A549 (cell line): ENCODE measurements around the gene LITAFD. TPM values are rescaled to one million over a fixed set of nuclear protein-coding genes. Genes with fewer than 3 reads are reported as not detected.

Experiments
- ATAC-seq, 2 experiments: fragments of 200-7000 bp in 1 of 2; fragments of >200 bp in 1 of 2; cut with Nextera tagmentation in 1 of 2; cut with Tn5 transposase in 1 of 2; 3 replicates each; pipeline versions ENCODE4 v1.8.0 to v1.9.1; 2018 to 2020; ENCODE audit warnings: mild to moderate bottlenecking in 1 of 2, moderate library complexity in 1 of 2
- CTCF ChIA-PET: fragments of 300-600 bp; sonication (Branson Sonifier 250); formaldehyde crosslinking; extraction: SDS; loops from one replicate; lab custom pipeline; 2021; ENCODE audit warnings: antibody characterized with exemption, inconsistent platforms; lab: Yijun Ruan, JAX
- POLR2A ChIA-PET: fragments of 350-600 bp; formaldehyde crosslinking; extraction: SDS; loops from one replicate; lab custom pipeline; 2021; ENCODE audit warnings: antibody characterized with exemption, inconsistent platforms; lab: Yijun Ruan, JAX
- DNase-seq, 2 experiments: peaks; one replicate each; pipeline versions ENCODE4 v3.0.0 to v3.0.0-alpha.2; 2011 to 2016; ENCODE audit warnings: low read depth in 1 of 2, low spot score in 1 of 2
- FAIRE-seq: peaks from 2 replicates; lab custom pipeline; 2011; peaks lifted over from hg19 to GRCh38; lab: Jason Lieb, UNC
- H3K27ac ChIP-seq, 2 experiments: fragments of >200 bp; sonication (Bioruptor Twin); formaldehyde crosslinking; 3 replicates each; pipeline ENCODE4 v1.5.1; 2016 to 2017
- H3K4me1 ChIP-seq: fragments of >200 bp; sonication (Bioruptor Twin); formaldehyde crosslinking; 3 replicates; pipeline ENCODE4 v1.6.1; 2016
- H3K4me2 ChIP-seq: fragments of >200 bp; sonication (Bioruptor Twin); formaldehyde crosslinking; 3 replicates; pipeline ENCODE4 v1.6.1; 2016
- H3K4me3 ChIP-seq: fragments of >200 bp; sonication (Bioruptor Twin); formaldehyde crosslinking; 3 replicates; pipeline ENCODE4 v1.5.1; 2016
- H3K9me3 ChIP-seq: fragments of >200 bp; sonication (Bioruptor Twin); formaldehyde crosslinking; 3 replicates; pipeline ENCODE4 v1.6.1; 2016
- BHLHE40 ChIP-seq: IDR thresholded peaks from 2 replicates; pipeline ENCODE4 v1.6.1; 2012; ENCODE audit warnings: low read depth, low read length, inconsistent platforms
- CBX2 ChIP-seq: fragments of 200-600 bp; sonication (generic); IDR thresholded peaks from 2 replicates; pipeline ENCODE4 v1.6.1; 2016; ENCODE audit warnings: low read depth, mild to moderate bottlenecking, borderline replicate concordance
- CEBPB ChIP-seq, 2 experiments: fragments of >200 bp in 1 of 2; sonication (Bioruptor Twin) in 1 of 2; formaldehyde crosslinking in 1 of 2; IDR thresholded peaks; 2 replicates each; pipeline ENCODE4 v1.6.1; 2012 to 2016
- CTCF ChIP-seq: fragments of >200 bp; sonication (Bioruptor Twin); formaldehyde crosslinking; IDR thresholded peaks from 3 replicates; pipeline ENCODE4 v1.5.1; 2016
- E2F6 ChIP-seq: IDR thresholded peaks from 2 replicates; pipeline ENCODE4 v1.6.1; 2012; ENCODE audit warnings: low read depth, borderline replicate concordance
- EHF ChIP-seq: fragments of 250-450 bp; sonication (Bioruptor Pico); IDR thresholded peaks from 2 replicates; pipeline ENCODE4 v1.5.0; 2020; ENCODE audit warnings: mild to moderate bottlenecking
- FOSL2 ChIP-seq, 2 experiments: fragments of 450-650 bp in 1 of 2; fragments of >200 bp in 1 of 2; sonication (Bioruptor Twin) in 1 of 2; formaldehyde crosslinking; IDR thresholded peaks; 2 replicates each; pipeline versions ENCODE4 v1.5.0 to v1.6.1; 2016 to 2020; ENCODE audit warnings: mild to moderate bottlenecking in 1 of 2, moderate library complexity in 1 of 2
- HDAC2 ChIP-seq: fragments of 200-600 bp; sonication (generic); IDR thresholded peaks from 2 replicates; pipeline ENCODE4 v1.6.1; 2016
- HOXB13 ChIP-seq: fragments of 250-450 bp; sonication (Bioruptor Pico); IDR thresholded peaks from 2 replicates; pipeline ENCODE4 v1.5.0; 2020; ENCODE audit warnings: low read depth, mild to moderate bottlenecking, moderate library complexity
- MAFK ChIP-seq: fragments of 450-650 bp; IDR thresholded peaks from 2 replicates; pipeline ENCODE4 v1.6.1; 2014; ENCODE audit not compliant: partially characterized antibody
- MAX ChIP-seq: IDR thresholded peaks from 2 replicates; pipeline ENCODE4 v1.6.1; 2012
- NPAS2 ChIP-seq: fragments of 250-450 bp; sonication (Bioruptor Pico); IDR thresholded peaks from 2 replicates; pipeline ENCODE4 v1.8.0; 2022; ENCODE audit warnings: mild to moderate bottlenecking, moderate library complexity, borderline replicate concordance
- POLR2A ChIP-seq: IDR thresholded peaks from 2 replicates; pipeline ENCODE4 v1.6.1; 2012; ENCODE audit warnings: mild to moderate bottlenecking, low read length
- POLR2AphosphoS2 ChIP-seq: conservative IDR thresholded peaks from 2 replicates; pipeline ENCODE4 v1.6.1; 2012; ENCODE audit warnings: low read length, improper control_type of control experiment, inconsistent platforms
- RFX5 ChIP-seq: fragments of 450-650 bp; IDR thresholded peaks from 2 replicates; pipeline ENCODE4 v1.7.1; 2014; ENCODE audit warnings: antibody characterized with exemption, mild to moderate bottlenecking, moderate library complexity
- TFCP2L1 ChIP-seq: fragments of 250-450 bp; sonication (Bioruptor Pico); IDR thresholded peaks from 2 replicates; pipeline ENCODE4 v1.5.0; 2021; ENCODE audit warnings: mild to moderate bottlenecking
- ZNF302 ChIP-seq: fragments of 250-450 bp; sonication (Bioruptor Pico); IDR thresholded peaks from 2 replicates; pipeline ENCODE4 v1.9.0; 2021; ENCODE audit warnings: inconsistent platforms, mild to moderate bottlenecking, moderate library complexity
- WGBS: methylation state at CpG from one replicate; pipeline ENCODE4 v1.1.6; 2017; ENCODE audit errors: missing lambda C conversion rate; 5-methylcytosine and 5-hydroxymethylcytosine counted together
- polyA plus RNA-seq, 4 experiments: library from polyadenylated mRNA; depleted of rRNA in 3 of 4; stranded (reverse); fragments of >200 nt; fragmentation: RNase III in 1 of 4; extraction: RNeasy Plus Mini Kit Qiagen cat#74134 plus additional on column Dnase treatment in 1 of 4; gene quantifications; 2 replicates in 3 of 4; 3 replicates in 1 of 4; pipeline ENCODE4 v1.2.3, GENCODE V29; 2011 to 2017
- TF ChIP-seq, protein P1 (sequence below): IDR thresholded peaks from 2 replicates; pipeline ENCODE4 v1.6.1; 2012
- TF ChIP-seq, protein P2 (sequence below): fragments of 250-450 bp; sonication (Bioruptor Pico); IDR thresholded peaks from 2 replicates; pipeline ENCODE4 v1.5.0; 2020; ENCODE audit warnings: low read depth, mild to moderate bottlenecking, moderate library complexity
- TF ChIP-seq, protein P3 (sequence below): fragments of 150-350 bp; IDR thresholded peaks from 2 replicates; pipeline ENCODE4 v1.6.1; 2014; ENCODE audit warnings: low read depth, mild to moderate bottlenecking, low read length

The LITAFD gene
- polyA plus RNA-seq, 2 of the 4 experiments (the other 2 are of a cell fraction), result not detected

DNA sequence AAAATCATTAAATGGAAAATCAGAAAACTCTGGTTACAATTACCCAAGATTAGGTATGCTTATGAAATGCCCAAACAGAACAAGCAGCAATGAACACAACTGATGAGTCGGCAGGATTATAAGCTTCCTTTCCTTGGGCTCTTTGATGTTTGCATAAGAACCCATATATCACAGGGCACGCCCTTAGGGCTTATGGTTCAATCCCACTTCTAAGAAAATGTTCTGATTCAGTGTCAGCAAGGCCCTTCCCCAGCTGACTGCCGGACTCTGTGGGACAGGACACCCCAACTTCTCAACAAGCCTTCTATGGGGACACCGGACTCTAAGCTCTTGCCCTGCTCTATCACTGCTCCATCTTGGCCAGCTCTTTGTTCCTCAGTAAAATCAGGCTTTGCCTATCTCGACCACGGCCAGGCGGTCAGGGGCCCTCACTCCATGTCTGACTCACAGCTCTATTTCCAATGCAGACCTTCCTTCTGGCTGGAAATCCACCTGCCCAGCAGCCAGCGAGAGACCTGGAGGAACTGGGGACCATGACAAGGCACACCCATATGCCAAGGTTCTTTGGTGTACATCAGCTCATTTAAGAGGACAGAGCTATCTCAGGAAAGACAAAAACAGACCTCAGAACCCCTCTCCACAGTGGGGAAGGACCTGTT lies 26.8 kb downstream of the LITAFD start:
- CTCF ChIA-PET, result interaction anchor here (0.6 to 1.5 kb wide), 6 partner anchors 19 to 340 kb away, joined by 3 to 6 read pairs (median 4); no protein-coding TSS in a partner anchor
- Histone ChIP-seq H3K4me3 (no peak overlapping the region), H3K4me1 (peaks cover 6% of the 10 kb centered on the region; the same call in 1 of the 3 replicates), H3K4me2 (no peak overlapping the region), H3K27ac (0 out of 6 replicates have a peak overlapping the region, but pooled peaks of 1 of the 2 experiments have one; percentile 3), H3K9me3 (no peaks in the 10 kb centered on the region)
- 88% methylated on average over 8 of the region's 8 CpGs for WGBS
- DNase-seq (no peak), ATAC-seq (no peak), FAIRE-seq (no peak)
- no peak for TF ChIP-seq EHF (CRISPR knock-in tag)
- TF ChIP-seq TFCP2L1, result no peak
- no peak for TF ChIP-seq NPAS2 (CRISPR knock-in tag)
- peak; percentile 89 for TF ChIP-seq MAFK
- TF ChIP-seq ZNF302, result no peak
- TF ChIP-seq CBX2, result no peak
- POLR2A ChIA-PET, result no interaction called here

- DNase-seq (no peak), ATAC-seq (no peak), FAIRE-seq (no peak)
- no peak overlapping the region for H3K27ac ChIP-seq
- 86% methylated on average over 1 of the region's 1 CpG for WGBS
- no peak overlapping the region for H3K4me2 ChIP-seq
- H3K9me3 ChIP-seq, result no peaks in the 10 kb centered on the region
- POLR2A ChIA-PET, result no interaction called here
- H3K4me1 ChIP-seq, result peaks cover 6% of the 10 kb centered on the region; the same call in 1 of the 3 replicates
- no peak overlapping the region for H3K4me3 ChIP-seq
- no peak for TF ChIP-seq RFX5
- no peak for TF ChIP-seq POLR2AphosphoS2
- TF ChIP-seq, protein P1, sequence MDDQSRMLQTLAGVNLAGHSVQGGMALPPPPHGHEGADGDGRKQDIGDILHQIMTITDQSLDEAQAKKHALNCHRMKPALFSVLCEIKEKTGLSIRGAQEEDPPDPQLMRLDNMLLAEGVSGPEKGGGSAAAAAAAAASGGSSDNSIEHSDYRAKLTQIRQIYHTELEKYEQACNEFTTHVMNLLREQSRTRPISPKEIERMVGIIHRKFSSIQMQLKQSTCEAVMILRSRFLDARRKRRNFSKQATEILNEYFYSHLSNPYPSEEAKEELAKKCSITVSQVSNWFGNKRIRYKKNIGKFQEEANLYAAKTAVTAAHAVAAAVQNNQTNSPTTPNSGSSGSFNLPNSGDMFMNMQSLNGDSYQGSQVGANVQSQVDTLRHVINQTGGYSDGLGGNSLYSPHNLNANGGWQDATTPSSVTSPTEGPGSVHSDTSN, result no peak
- TF ChIP-seq CTCF, result no peak
- TF ChIP-seq HDAC2, result no peak
- TF ChIP-seq MAX, result no peak
- TF ChIP-seq BHLHE40, result no peak
- no peak for TF ChIP-seq CBX2
- no peak for TF ChIP-seq CEBPB (IDR thresholded peaks at IDR 0.05)
- TF ChIP-seq, protein P2, sequence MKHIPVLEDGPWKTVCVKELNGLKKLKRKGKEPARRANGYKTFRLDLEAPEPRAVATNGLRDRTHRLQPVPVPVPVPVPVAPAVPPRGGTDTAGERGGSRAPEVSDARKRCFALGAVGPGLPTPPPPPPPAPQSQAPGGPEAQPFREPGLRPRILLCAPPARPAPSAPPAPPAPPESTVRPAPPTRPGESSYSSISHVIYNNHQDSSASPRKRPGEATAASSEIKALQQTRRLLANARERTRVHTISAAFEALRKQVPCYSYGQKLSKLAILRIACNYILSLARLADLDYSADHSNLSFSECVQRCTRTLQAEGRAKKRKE, result no peak
- TF ChIP-seq, protein P3, sequence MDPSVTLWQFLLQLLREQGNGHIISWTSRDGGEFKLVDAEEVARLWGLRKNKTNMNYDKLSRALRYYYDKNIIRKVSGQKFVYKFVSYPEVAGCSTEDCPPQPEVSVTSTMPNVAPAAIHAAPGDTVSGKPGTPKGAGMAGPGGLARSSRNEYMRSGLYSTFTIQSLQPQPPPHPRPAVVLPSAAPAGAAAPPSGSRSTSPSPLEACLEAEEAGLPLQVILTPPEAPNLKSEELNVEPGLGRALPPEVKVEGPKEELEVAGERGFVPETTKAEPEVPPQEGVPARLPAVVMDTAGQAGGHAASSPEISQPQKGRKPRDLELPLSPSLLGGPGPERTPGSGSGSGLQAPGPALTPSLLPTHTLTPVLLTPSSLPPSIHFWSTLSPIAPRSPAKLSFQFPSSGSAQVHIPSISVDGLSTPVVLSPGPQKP, result no peak
- no peak for TF ChIP-seq E2F6
- TF ChIP-seq POLR2A, result no peak
- no peak for TF ChIP-seq MAFK
- TF ChIP-seq HOXB13 (CRISPR knock-in tag), result no peak
- TF ChIP-seq FOSL2 (IDR thresholded peaks at IDR 0.05), result no peak
- no peak for TF ChIP-seq FOSL2 (CRISPR knock-in tag; IDR thresholded peaks at IDR 0.05)
- no peak for TF ChIP-seq EHF (CRISPR knock-in tag)
- TF ChIP-seq, all 56 proteins: peak for 0
- CTCF ChIA-PET, result interaction anchor here (0.7 to 1.4 kb wide), 5 partner anchors 9 to 87 kb away, joined by 3 to 5 read pairs (median 4); no protein-coding TSS in a partner anchor
Observed at GRCh38 chr16:8910811-8911210, 28.7 kb downstream of the LITAFD start.
